Heart left ventricle (tissue), 16 donors: Measurements from ENCODE around the gene ENTHD1. TPM values are rescaled to one million over a fixed set of nuclear protein-coding genes. Genes with fewer than 3 reads are reported as not detected.

Source experiments
- ATAC-seq, 4 donors: fragments of 200-7000 bp; cut with Tn5 transposase; one replicate each; pipeline ENCODE4 v1.9.1; 2020 to 2022; ENCODE audit warnings: moderate library complexity in 4 of 4, mild to moderate bottlenecking in 3 of 4, moderate number of reproducible peaks in 1 of 4
- DNase-seq, 5 donors: peaks; one replicate each; pipeline ENCODE4 v3.0.0-alpha.2; 2020
- H3K27ac ChIP-seq, 12 donors: fragments of 200-600 bp; sonication (generic) in 4 of 12; one replicate each; pipeline versions ENCODE4 v1.5.0 to v1.8.0; 2016 to 2022; ENCODE audit warnings: mild to moderate bottlenecking in 2 of 12
- H3K27me3 ChIP-seq, 9 donors: fragments of 200-600 bp; sonication (generic) in 2 of 9; one replicate each; pipeline versions ENCODE4 v1.5.1 to v1.8.0; 2016 to 2022; ENCODE audit warnings: mild to moderate bottlenecking in 3 of 9
- H3K36me3 ChIP-seq, 9 donors: fragments of 200-600 bp; sonication (generic) in 2 of 9; one replicate each; pipeline versions ENCODE4 v1.5.0 to v1.8.0; 2018 to 2022; ENCODE audit warnings: mild to moderate bottlenecking in 2 of 9
- H3K4me1 ChIP-seq, 12 donors: fragments of 200-600 bp; sonication (generic) in 4 of 12; one replicate each; pipeline versions ENCODE4 v1.5.0 to v1.8.0; 2016 to 2022; ENCODE audit warnings: mild to moderate bottlenecking in 3 of 12
- H3K4me3 ChIP-seq, 12 donors: fragments of 200-600 bp; sonication (generic) in 4 of 12; one replicate each; pipeline versions ENCODE4 v1.5.0 to v1.8.0; 2017 to 2022; ENCODE audit warnings: mild to moderate bottlenecking in 9 of 12, moderate library complexity in 4 of 12
- H3K9me3 ChIP-seq, 12 donors: fragments of 200-600 bp; sonication (generic) in 4 of 12; one replicate each; pipeline versions ENCODE4 v1.5.0 to v1.8.0; 2016 to 2022; ENCODE audit warnings: mild to moderate bottlenecking in 1 of 12
- CTCF ChIP-seq, 12 donors: fragments of 200-600 bp; sonication (generic) in 4 of 12; IDR thresholded peaks; one replicate each; pipeline versions ENCODE4 v1.5.0 to v1.8.0; 2018 to 2022; ENCODE audit warnings: antibody characterized with exemption in 12 of 12, mild to moderate bottlenecking in 5 of 12
- POLR2A ChIP-seq, 2 donors: fragments of 450-650 bp; IDR thresholded peaks; one replicate each; pipeline ENCODE4 v1.6.1; 2017; ENCODE audit warnings: antibody characterized with exemption in 2 of 2, mild to moderate bottlenecking in 2 of 2, moderate library complexity in 2 of 2
- WGBS, 4 donors: extraction: QIAGEN DNeasy Blood & Tissue Kit in 2 of 4; methylation state at CpG; one replicate each; pipeline versions ENCODE4 v1.1.5 to v1.1.7; 2013 to 2018; 5-methylcytosine and 5-hydroxymethylcytosine counted together
- intact Hi-C, 10 donors: fragments of 100-400 bp; cut with DNase I; formaldehyde crosslinking; loops; one replicate each; pipeline versions ENCODE4 v1.11.1 to v1.14.2; 2022
- polyA plus RNA-seq, 2 donors: library from polyadenylated mRNA; stranded (reverse); fragments of 200-250 nt; gene quantifications; one replicate each; pipeline ENCODE4 v1.2.3, GENCODE V29; 2013
- total RNA-seq, 9 donors: library from RNA; depleted of rRNA in 2 of 9; stranded (reverse); fragments of >200 nt in 2 of 9; fragmentation: NEBNext Ultra II Directional in 3 of 9; extraction: Animal tissue kit (Norgen Biotek cat#: 25700) in 3 of 9; gene quantifications; one replicate each; pipeline versions ENCODE4 v1.1.0 to v1.2.4, GENCODE V29; 2016 to 2023
- donor health status: ischemic (EF 13 %, LVEDD 7.1; RV severe dilation, severe dysfunction).
- donor health status: healthy with polysubstance abuse.
- donor health status: DM: no; HTN: yes; CAD: no.
- donor health status: DM: no; HTN: no; CAD: no.
- donor health status: ischemic (EF 25% LVEDD 6.9; RV normal size, moderate dysfunction).
- donor health status: ischemic (EF 25% LVEDD 5.7; RV mildly dilated, moderate dysfunction).
- donor health status: healthy.
- donor health status: DM: yes; HTN: yes; CAD: no.
- donor health status: ischemic (EF 35%, LVEDD 5.7; RV mildly dilated, moderate dysfunction).
- donor health status: nonischemic (EF 11% LVEDD 7.7; RV severe dilation, severe dysfunction).
- donor health status: DM: yes; HTN: yes; CAD: no.
- donor health status: PGD.
- donor health status: ischemic (EF 29% LVEDD 5.4; RV normal size, mild dysfunction).
- donor health status: nonischemic (EF 23%, LVEDD 6.1; RV moderate dilation, normal function).

Gene ENTHD1
- total and polyA plus RNA-seq, 11 donors = not detected

DNA sequence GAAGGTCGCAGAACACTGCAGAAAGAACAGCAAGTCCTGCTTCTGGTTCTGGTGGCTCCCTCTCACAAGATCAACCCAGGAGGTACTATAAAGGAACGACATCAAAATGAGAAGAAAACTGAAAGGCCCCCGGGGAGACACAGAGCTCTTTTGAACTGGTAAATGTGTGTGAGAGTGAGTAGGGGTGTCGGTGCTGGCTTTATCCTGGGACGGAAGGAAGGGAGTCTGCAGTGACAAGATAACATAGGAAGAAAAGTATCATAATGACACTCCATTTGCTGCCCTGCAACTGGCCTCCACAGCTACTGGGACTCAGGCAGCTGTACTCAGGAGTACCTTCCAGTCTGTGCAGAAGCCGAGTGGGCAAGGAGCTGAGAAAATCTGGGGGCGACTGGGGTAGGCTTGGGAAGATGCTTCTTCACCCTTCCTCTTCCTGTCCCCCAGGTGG is 60.9 kb downstream of the ENTHD1 start:
- no peaks in the 10 kb centered on the region for H3K9me3 ChIP-seq
- TF ChIP-seq POLR2A (IDR thresholded peaks at IDR 0.05) = no peak
- TF ChIP-seq CTCF (IDR thresholded peaks at IDR 0.05) = no peak
- DNase-seq = no peak
- intact Hi-C loops = no loop called here
- no peaks in the 10 kb centered on the region for H3K36me3 ChIP-seq
- peaks cover 0 to 70% (median 22%) of the 10 kb centered on the region in 9 donors for H3K27me3 ChIP-seq
- no peak overlapping the region for H3K4me3 ChIP-seq
- no peak for ATAC-seq
- H3K27ac ChIP-seq = no peak overlapping the region
- H3K4me1 ChIP-seq = no peaks in the 10 kb centered on the region
- WGBS, 4 donors = 24 to 34% (median 30%) methylated on average over 7 of the region's 7 CpGs

DNA sequence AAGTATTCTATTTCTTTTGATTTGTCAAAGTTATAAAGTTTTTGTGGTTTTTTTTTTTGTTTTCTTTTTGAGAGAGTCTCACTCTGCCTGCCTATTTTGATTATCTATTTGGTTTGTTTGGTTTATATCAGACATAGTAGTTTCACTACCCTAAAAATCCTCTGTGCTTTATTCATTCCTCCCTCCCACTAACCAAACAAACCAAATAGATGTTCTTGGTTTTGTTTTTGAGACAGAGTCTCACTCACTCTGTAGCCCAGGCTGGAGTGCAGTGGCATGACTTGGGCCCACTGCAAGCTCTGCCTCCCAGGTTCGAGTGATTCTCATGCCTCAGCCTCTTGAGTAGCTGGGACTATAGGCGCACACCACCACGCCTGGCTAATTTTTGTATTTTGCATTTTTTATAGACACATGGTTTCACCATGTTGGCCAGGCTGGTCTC is 67.9 kb downstream of the ENTHD1 start:
- DNase-seq (no peak), ATAC-seq (no peak)
- WGBS, 4 donors = 86 to 92% (median 89%) methylated on average over 3 of the region's 3 CpGs
- Histone ChIP-seq H3K27ac (no peak overlapping the region), H3K4me3 (no peak overlapping the region), H3K4me1 (no peaks in the 10 kb centered on the region), H3K36me3 (no peaks in the 10 kb centered on the region), H3K9me3 (no peaks in the 10 kb centered on the region), H3K27me3 (peaks cover 0 to 38% (median 7%) of the 10 kb centered on the region in 9 donors)
- intact Hi-C loops = no loop called here
- TF ChIP-seq POLR2A (IDR thresholded peaks at IDR 0.05) (no peak), CTCF (IDR thresholded peaks at IDR 0.05) (no peak)

DNA sequence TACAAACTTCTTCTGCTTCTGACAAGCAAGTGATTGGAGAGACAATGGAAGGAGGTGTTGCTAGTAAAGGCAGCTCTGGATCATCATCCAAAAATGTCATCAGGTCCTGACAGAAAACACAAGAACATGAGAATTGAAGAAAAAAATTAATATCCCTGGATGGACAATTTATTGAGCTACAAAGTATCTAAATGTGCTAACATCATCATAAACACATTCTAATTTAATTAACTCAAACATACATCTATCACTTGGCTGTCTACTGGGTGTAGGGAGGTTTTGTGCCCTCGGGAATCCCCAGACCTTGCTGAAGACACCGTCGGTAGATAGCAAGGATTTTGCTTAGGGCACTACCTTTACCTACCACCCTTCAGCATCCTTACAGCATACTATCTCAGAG is 72.6 kb downstream of the ENTHD1 start:
- H3K4me1 ChIP-seq = no peaks in the 10 kb centered on the region
- no peaks in the 10 kb centered on the region for H3K9me3 ChIP-seq
- WGBS, 4 donors = 60 to 77% (median 73%) methylated on average over 3 of the region's 3 CpGs
- H3K27ac ChIP-seq = no peak overlapping the region
- peaks cover 0 to 48% (median 3%) of the 10 kb centered on the region in 9 donors for H3K27me3 ChIP-seq
- H3K4me3 ChIP-seq = no peak overlapping the region
- DNase-seq (no peak), ATAC-seq (no peak)
- no peaks in the 10 kb centered on the region for H3K36me3 ChIP-seq
- intact Hi-C loops = no loop called here
- TF ChIP-seq POLR2A (IDR thresholded peaks at IDR 0.05) (no peak), CTCF (IDR thresholded peaks at IDR 0.05) (no peak)

DNA sequence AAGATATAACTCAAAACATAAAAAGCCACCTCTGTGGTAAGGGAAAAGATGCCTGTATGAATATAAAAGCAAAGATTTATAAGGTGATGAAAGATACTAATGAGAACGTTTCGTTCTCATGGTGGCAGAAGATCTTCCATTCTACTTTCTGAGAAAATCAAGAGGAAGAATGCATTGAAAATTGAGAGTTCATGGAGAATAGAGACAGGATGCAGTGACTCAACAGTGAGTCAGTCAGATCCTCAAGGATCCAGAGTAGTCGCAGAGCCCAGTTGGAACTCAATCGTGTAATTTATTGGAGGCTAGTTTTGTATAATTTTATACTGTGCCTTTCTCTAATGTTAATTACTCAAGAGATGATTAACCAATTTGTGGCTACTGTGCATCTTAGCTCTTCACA is 73.3 kb downstream of the ENTHD1 start:
- H3K27ac ChIP-seq = no peak overlapping the region
- H3K36me3 ChIP-seq = no peaks in the 10 kb centered on the region
- DNase-seq (no peak), ATAC-seq (no peak)
- WGBS, 4 donors = 62 to 75% (median 68%) methylated on average over 4 of the region's 4 CpGs
- no peak overlapping the region for H3K4me3 ChIP-seq
- no peaks in the 10 kb centered on the region for H3K9me3 ChIP-seq
- intact Hi-C loops = no loop called here
- no peaks in the 10 kb centered on the region for H3K4me1 ChIP-seq
- TF ChIP-seq POLR2A (IDR thresholded peaks at IDR 0.05) = no peak
- TF ChIP-seq CTCF (IDR thresholded peaks at IDR 0.05) = no peak
- H3K27me3 ChIP-seq = peaks cover 0 to 49% (median 0%) of the 10 kb centered on the region in 9 donors
